ENCODE data around the gene CX3CL1.

Gene CX3CL1

DNA sequence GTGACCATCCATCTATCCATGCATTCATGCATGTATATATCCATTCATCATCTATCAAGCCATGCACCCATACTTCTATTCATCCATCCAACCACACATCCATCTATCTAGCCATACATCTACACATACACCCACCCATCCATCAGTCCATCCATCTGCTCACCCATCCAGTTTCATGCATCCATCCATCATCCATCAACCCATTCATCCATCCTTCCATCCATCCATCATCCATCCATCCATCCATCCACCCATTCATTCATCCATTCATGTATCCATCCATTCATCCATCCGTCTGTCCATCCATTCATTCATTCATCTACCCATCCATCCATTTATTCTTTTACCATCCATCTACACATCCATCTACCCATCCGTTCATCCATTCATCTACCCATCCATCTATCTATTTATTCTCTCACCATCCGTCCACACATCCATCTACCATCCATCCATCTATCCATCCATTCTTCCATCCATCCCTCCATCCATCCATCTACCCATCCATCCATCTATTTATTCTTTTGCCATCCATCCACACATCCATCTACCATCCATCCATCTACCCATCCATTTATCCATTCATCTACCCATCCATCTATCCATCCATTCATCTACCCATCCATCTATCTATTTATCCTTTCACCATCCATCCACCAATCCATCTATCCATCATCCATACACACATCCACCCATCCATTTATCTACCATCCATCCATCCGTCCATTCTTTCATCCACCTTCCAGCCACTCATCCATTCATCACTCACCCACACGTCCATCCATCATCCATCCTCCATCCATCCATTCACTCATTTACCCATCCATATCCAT, 35.4 kb downstream of the CX3CL1 start:
- no peak for DNase-seq

GRCh38 chr16:57409065-57409464, 36.8 kb downstream of the CX3CL1 start:
- no peak for DNase-seq

DNA sequence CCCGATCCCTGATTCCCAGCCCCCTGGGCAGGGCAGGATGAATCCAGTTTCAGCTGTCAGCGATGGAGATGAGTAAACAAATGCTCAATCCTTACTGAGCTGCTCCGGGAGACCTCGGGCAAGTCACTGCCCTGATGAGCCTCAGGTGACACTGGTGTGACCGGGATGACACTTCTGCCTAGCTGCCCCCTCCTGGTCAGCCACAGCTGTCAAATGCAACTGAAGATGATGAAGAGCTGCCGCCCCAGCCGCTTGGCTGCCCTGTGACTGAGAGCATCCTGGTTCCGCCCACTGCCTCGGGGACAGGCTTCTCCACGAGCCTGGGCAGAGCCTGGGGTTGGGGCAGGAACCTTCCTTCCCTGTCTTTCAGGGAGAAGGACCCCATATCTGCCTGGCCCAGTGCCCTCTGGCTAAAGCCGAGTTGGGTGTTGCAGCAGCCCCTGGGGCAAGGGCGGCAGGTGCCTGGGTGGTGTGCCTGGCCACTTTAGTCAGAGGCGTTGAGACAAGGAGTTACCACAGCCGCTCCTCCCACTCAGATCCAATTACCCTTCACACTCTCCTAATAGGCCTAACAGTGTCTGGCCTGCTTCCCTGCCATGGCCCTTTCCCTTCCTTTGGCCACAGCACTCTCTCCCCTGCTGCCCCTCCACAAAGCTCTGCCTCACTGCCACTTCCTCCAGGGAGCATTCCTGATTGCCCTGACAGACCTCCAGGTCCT, 37.7 kb downstream of the CX3CL1 start:
- no peak for DNase-seq

DNA sequence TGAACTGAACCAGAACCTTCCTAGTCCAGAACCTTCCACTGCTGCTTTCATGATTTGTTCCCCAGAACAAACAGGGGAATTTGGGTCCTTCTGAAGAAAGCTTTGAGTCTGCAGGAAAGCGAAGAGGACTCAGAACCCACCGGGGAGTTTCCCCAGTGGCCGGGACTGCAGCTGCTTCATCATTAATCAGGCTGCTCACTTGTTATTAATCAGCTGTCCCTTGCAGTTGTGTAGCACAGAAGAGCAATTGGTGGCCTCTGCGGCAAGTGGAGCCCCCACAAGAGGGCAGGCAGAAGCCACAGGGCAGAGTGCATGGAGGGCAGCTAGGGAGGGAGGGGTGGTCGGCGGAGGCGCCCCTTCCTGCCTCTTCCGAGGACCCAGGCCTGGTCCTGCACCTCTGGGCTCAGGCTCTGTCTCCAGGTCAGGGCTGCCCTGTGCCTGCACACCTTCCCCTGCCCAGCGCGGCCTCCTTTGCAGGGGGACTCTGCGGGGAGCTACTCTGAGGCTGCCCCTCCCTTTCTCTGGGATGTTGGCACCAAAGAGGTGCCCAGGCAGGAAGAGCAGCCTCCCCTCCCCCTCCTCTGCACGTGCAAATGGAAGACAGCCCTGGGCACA, 39.2 kb downstream of the CX3CL1 start:
- no peak for DNase-seq

DNA sequence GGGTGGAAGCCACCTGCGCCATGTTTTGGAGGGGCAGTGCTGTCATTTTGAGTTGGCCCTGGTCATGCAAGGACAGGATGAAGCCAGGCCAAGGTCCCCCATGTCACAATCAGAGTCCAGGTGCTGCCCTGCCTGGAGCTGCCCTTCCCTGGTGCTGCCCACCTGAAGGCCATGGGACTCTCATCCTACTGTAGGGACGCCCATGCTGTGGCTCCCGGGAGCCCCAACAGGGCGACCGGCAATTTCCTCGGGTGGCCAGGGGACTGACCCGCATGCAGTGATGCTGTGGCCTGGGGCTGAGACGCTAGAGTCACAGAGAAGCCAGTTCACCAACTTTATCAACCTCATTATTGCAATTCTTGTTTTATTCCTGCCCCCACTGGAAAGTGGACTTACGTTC, 40.3 kb downstream of the CX3CL1 start:
- no peak for DNase-seq

DNA sequence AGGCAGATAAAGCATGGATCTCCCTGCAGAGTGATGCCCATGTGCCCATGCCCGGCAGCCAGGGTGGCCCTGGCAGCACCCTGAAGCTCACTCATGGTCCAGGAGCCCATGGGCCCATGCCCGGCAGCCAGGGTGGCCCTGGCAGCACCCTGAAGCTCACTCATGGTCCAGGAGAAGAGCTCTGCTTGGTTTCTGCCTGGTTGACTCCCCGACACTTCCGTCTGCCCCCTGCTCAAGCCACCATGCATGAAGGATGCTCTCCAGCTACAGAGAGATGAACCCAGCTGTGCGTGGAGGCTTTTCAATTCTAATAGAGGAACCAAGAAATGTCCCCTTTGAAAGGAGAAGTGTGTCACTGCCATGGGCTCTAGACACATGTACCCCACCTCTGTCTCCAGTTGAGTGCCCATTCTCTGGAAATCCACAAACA, 41.0 kb downstream of the CX3CL1 start:
- DNase-seq, result no peak

- no peak for DNase-seq
These were observed 41.4 kb downstream of the CX3CL1 start for GRCh38 chr16:57413733-57414132.

DNA sequence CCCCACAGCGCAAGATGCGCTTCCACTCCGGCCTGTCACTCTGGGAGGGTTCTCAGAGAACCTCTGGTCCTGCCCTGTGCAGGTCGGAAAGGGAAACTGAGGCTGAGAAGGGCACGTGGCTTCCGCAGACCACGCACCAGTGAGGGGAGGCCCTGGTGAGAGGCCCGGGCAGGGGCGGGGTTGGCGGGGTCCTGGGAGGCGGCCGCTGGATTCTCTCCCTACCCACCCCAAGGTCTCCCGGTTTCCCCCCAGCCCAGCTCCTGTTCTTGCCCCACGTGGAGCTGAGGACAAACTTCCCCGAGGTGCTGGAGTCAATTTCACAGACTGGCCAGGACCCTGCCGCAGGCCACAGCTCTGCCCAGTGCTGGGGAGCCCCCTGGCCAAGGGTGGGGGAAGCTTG, 43.8 kb downstream of the CX3CL1 start:
- DNase-seq, result no peak

- DNase-seq, result no peak
These were observed 47.2 kb downstream of the CX3CL1 start for GRCh38 chr16:57419506-57419905.

DNA sequence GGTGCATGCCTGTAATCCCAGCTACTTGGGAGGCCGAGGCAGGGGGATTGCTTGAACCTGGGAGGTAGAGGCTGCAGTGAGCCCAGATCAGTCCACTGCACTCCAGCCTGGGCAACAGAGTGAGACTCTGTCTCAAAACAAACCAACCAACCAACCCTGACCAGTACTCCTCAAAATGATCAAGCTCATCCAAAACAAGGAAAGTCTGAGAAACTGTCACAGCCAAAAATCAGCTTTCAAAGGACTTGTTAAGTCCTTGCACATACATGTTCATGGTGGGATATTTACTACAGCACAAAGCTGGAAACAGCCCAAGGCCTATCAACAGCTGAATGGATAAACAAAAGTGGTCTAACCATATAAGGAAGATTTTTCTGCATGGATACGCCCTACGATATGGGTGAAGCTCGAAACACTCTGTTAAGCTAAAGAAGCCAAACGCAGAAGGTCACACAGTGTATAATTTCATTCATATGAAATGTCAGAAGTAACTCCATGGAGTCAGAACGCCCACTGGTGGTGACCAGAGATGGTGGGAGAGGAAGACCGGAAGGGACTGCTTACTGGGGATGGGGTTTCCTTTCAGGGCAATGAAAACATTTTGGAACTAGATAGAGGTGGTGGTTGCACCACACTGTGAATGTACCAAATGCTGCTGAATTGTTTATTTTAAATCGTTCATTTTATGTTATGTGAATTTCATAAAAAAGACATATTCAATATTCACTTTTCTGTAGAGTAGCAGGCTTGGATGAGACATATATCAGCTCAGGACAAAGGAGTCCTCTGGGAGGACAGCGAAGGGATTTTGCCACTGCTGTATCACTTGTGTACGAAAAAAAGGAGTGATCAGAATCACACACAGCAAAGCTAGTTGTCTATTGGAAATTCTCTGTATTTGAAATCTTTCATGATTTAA, 50.0 kb downstream of the CX3CL1 start:
- peak; percentile 70 for DNase-seq

GRCh38 chr16:57423152-57423551, 50.9 kb downstream of the CX3CL1 start:
- DNase-seq, result no peak

GRCh38 chr16:57424583-57424982, 52.3 kb downstream of the CX3CL1 start:
- no peak for DNase-seq

DNA sequence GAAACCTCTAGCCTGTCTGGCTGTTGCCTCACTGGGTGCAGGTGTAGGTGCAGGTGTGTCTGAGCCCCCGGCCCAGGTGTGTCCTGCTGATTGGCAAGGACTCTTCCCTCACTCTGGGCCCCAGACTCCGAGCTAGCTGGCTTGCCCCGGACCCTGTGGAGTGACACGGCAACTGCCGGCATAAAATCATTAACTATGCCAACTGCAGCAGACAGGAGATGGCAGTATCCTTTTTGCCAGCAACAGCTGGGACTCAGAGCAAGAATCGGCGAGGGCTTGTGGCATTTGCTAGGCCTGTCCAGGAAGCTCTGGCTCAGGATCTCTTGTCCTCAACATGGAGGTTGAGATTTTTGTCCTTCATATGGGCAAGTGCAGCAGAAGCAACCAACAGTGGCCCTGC, 54.1 kb downstream of the CX3CL1 start:
- no peak for DNase-seq

DNA sequence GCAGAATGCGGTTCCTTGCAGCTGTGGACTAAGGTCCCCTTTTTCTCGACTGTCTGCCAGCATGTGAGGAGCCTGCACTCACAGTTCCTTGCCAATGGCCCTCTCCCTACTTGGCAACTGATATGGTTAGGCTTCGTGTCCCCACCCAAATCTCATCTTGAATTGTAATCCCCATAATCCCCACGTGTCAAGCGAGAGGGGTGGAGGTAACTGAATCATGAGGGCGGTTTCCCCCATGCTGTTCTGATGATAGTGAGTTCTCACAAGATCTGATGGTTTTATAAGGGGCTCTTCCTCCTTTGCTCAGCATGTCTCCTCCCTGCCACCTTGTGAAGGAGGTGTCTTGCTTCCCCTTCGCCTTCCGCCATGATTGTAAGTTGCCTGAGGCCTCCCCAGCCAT, 55.0 kb downstream of the CX3CL1 start:
- no peak for DNase-seq

DNA sequence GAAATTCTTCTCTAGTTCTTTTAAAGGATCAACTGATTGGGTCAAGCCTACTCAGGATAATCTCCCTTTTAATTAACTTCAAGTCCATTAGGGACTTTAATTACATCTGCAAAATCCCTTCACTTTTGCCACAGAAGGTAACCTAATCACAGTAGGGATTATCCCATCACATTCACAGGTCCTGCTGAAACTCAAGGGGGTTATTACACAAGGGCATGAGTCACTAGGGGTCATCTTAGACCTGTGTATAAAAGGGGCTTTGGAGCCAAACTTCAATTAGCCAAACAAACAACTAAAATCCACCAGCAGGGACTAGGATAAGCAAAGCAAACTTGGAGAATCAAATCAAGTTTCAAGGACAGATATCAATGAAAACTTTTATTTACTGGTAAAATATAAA, 55.5 kb downstream of the CX3CL1 start:
- DNase-seq, result no peak

GRCh38 chr16:57430955-57431354, 58.7 kb downstream of the CX3CL1 start:
- DNase-seq, result no peak

DNA sequence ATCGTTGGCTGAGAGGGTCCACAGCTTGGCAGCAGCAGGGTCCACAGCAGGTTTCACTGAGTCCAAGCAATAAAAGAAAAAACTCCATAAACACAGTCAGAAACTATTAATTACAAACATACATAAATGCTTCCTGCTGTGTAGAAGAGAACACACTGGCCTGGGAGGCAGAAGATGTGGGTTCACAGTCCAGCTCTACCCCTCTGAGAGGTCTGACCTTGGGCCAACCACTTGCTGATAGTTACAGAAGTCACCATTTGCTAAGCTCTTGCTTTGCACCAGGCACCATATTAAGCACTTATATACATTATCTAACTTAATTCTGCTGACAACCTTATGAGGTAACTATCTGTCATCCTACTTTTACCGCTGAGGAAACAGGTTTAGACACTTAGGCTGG, 60.2 kb downstream of the CX3CL1 start:
- DNase-seq, result no peak

DNA sequence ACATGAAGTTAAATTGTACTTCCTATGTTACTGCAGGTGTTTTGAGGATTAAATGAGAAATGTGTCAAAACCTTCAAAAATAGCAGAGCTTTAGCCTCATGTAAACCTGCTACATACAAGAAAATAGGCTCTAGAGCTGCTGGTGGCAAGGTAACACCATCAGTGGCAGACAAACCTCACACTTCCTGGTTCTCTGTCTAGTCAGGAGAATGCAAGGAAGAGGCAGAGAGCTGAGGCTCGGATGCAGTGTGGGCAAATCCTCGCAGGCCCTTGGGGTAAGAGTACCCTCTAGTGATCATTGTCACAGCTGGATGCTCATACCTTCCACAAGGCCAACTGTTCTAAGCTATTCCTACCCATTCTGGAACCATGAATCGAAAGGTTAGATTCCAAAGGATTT, 60.7 kb downstream of the CX3CL1 start:
- DNase-seq, result no peak

GRCh38 chr16:57434003-57434402, 61.7 kb downstream of the CX3CL1 start:
- DNase-seq, result no peak

All from right forelimb (tissue), 1 donor.